ENCODE results near the gene MAPK14. TPM values are rescaled to one million over a fixed set of nuclear protein-coding genes. Genes with fewer than 3 reads are reported as not detected.

The MAPK14 gene
- polyA plus RNA-seq, 2 of the 4 experiments (the other 2 are of a cell fraction), result 19.4 to 36.7 TPM

DNA sequence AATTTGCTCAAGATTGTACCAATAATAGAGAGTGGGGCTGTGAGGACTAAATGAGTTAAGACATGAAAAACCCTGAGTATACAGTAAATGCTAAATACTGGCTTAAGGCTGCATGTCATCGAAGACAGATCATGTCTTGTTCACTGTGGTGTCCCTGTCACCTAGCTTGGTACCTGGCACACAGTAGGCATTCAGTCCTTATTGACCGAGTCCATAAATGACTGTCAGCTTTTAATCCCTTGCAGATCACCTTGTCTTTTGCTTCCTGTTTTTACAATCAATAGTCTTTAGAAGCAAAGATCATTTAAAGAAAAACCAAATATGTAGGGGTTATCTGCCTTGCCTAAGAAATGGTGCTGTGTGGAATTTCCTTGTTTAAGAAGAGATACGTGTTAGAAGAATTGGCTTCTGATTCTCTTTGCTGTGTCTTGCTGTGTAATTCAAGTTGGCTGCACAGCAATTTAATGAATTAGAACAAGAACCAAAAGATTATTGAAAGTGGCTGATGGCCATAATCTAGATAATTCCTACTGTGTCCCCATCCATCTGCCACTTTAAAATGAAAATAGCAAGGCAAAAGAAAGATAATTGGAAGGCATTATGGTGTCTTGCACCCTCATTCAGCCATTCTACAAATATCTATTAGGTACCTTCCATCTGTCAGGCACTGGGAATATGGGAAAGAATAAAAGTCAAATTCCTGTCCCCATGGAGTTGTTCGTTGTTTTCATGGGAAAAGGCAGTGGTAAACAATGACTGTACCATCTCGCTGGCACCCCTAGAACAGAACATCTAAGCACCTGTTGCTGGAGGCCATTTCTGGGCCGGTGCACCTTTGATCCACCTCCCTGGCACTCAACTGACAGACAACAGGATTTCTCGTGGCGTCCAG is 90.3 kb downstream of the MAPK14 start:
- H3K4me1 ChIP-seq, result peaks cover 9% of the 10 kb centered on the region
- H3K9me3 ChIP-seq, result no peaks in the 10 kb centered on the region
- no peak overlapping the region for H3K4me2 ChIP-seq
- no peak overlapping the region for H3K4me3 ChIP-seq
- ChIA-PET POLR2A (no interaction called here), CTCF (no interaction called here)
- no peak for DNase-seq (ENCODE audit: low read depth in 1 of 2, low spot score in 1 of 2)
- TF ChIP-seq NPAS2 (CRISPR knock-in tag; IDR thresholded peaks at IDR 0.05; ENCODE audit: borderline replicate concordance) (no peak), KDM1A (IDR thresholded peaks at IDR 0.05; ENCODE audit: low read depth) (no peak), PHF8 (IDR thresholded peaks at IDR 0.05; ENCODE audit: borderline replicate concordance, low read depth) (no peak), USF2 (IDR thresholded peaks at IDR 0.05) (no peak), ELK1 (IDR thresholded peaks at IDR 0.05; ENCODE audit: low read depth, low read length) (no peak), CBX8 (IDR thresholded peaks at IDR 0.05) (no peak)
- TF ChIP-seq, protein P1, sequence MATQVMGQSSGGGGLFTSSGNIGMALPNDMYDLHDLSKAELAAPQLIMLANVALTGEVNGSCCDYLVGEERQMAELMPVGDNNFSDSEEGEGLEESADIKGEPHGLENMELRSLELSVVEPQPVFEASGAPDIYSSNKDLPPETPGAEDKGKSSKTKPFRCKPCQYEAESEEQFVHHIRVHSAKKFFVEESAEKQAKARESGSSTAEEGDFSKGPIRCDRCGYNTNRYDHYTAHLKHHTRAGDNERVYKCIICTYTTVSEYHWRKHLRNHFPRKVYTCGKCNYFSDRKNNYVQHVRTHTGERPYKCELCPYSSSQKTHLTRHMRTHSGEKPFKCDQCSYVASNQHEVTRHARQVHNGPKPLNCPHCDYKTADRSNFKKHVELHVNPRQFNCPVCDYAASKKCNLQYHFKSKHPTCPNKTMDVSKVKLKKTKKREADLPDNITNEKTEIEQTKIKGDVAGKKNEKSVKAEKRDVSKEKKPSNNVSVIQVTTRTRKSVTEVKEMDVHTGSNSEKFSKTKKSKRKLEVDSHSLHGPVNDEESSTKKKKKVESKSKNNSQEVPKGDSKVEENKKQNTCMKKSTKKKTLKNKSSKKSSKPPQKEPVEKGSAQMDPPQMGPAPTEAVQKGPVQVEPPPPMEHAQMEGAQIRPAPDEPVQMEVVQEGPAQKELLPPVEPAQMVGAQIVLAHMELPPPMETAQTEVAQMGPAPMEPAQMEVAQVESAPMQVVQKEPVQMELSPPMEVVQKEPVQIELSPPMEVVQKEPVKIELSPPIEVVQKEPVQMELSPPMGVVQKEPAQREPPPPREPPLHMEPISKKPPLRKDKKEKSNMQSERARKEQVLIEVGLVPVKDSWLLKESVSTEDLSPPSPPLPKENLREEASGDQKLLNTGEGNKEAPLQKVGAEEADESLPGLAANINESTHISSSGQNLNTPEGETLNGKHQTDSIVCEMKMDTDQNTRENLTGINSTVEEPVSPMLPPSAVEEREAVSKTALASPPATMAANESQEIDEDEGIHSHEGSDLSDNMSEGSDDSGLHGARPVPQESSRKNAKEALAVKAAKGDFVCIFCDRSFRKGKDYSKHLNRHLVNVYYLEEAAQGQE (IDR thresholded peaks at IDR 0.05), result no peak
- TF ChIP-seq, protein P2, sequence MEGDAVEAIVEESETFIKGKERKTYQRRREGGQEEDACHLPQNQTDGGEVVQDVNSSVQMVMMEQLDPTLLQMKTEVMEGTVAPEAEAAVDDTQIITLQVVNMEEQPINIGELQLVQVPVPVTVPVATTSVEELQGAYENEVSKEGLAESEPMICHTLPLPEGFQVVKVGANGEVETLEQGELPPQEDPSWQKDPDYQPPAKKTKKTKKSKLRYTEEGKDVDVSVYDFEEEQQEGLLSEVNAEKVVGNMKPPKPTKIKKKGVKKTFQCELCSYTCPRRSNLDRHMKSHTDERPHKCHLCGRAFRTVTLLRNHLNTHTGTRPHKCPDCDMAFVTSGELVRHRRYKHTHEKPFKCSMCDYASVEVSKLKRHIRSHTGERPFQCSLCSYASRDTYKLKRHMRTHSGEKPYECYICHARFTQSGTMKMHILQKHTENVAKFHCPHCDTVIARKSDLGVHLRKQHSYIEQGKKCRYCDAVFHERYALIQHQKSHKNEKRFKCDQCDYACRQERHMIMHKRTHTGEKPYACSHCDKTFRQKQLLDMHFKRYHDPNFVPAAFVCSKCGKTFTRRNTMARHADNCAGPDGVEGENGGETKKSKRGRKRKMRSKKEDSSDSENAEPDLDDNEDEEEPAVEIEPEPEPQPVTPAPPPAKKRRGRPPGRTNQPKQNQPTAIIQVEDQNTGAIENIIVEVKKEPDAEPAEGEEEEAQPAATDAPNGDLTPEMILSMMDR (IDR thresholded peaks at IDR 0.05), result no peak
- TF ChIP-seq, protein P3, sequence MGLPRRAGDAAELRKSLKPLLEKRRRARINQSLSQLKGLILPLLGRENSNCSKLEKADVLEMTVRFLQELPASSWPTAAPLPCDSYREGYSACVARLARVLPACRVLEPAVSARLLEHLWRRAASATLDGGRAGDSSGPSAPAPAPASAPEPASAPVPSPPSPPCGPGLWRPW (IDR thresholded peaks at IDR 0.05), result no peak
- no peak overlapping the region for H3K27ac ChIP-seq
- WGBS (ENCODE audit: missing lambda C conversion rate), result 85% methylated on average over 8 of the region's 8 CpGs
- no peak for ATAC-seq
- no peak for FAIRE-seq

- DNase-seq (ENCODE audit: low read depth in 1 of 2, low spot score in 1 of 2) (no peak), ATAC-seq (no peak), FAIRE-seq (no peak)
- TF ChIP-seq ESRRA (IDR thresholded peaks at IDR 0.05; ENCODE audit: borderline replicate concordance, low read length) (no peak), NR3C1 (IDR thresholded peaks at IDR 0.05) (no peak), PHF8 (IDR thresholded peaks at IDR 0.05; ENCODE audit: borderline replicate concordance, low read depth) (no peak), KDM5A (IDR thresholded peaks at IDR 0.05) (no peak), HMGXB4 (CRISPR knock-in tag; IDR thresholded peaks at IDR 0.05; ENCODE audit: borderline replicate concordance) (no peak), EHF (CRISPR knock-in tag; IDR thresholded peaks at IDR 0.05) (no peak), MAZ (IDR thresholded peaks at IDR 0.05; ENCODE audit: borderline replicate concordance, low read depth, low read length) (no peak), E2F6 (IDR thresholded peaks at IDR 0.05; ENCODE audit: borderline replicate concordance, low read depth) (no peak), HOXB5 (CRISPR knock-in tag; IDR thresholded peaks at IDR 0.05) (no peak), FOSL2 (IDR thresholded peaks at IDR 0.05) (no peak), FOSL2 (CRISPR knock-in tag; IDR thresholded peaks at IDR 0.05) (no peak), HEYL (CRISPR knock-in tag; IDR thresholded peaks at IDR 0.05) (no peak), CHD2 (IDR thresholded peaks at IDR 0.05; ENCODE audit: low read length, partially characterized antibody) (no peak)
- TF ChIP-seq, protein P4, sequence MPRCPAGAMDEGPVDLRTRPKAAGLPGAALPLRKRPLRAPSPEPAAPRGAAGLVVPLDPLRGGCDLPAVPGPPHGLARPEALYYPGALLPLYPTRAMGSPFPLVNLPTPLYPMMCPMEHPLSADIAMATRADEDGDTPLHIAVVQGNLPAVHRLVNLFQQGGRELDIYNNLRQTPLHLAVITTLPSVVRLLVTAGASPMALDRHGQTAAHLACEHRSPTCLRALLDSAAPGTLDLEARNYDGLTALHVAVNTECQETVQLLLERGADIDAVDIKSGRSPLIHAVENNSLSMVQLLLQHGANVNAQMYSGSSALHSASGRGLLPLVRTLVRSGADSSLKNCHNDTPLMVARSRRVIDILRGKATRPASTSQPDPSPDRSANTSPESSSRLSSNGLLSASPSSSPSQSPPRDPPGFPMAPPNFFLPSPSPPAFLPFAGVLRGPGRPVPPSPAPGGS (IDR thresholded peaks at IDR 0.05), result no peak
- TF ChIP-seq, protein P5, sequence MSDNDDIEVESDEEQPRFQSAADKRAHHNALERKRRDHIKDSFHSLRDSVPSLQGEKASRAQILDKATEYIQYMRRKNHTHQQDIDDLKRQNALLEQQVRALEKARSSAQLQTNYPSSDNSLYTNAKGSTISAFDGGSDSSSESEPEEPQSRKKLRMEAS (IDR thresholded peaks at IDR 0.05), result no peak
- Histone ChIP-seq H3K27ac (no peak overlapping the region), H3K4me3 (no peak overlapping the region), H3K4me2 (no peak overlapping the region), H3K4me1 (peaks cover 9% of the 10 kb centered on the region), H3K9me3 (no peaks in the 10 kb centered on the region)
- ChIA-PET CTCF (no interaction called here), POLR2A (no interaction called here)
- 71% methylated on average over 3 of the region's 4 CpGs for WGBS (ENCODE audit: missing lambda C conversion rate)
These were observed 91.0 kb downstream of the MAPK14 start for GRCh38 chr6:36118550-36119107.
